GM18867 (cell line): Measurements from ENCODE around the gene ATAD3C.
"Not testable (repeated sequence)": the region's sequence is repeated elsewhere in the genome, so short reads cannot be mapped to it uniquely, and the experiment has no call there.

Experiments
- ATAC-seq: cut with Tn5 transposase; IDR thresholded peaks from one replicate; pipeline ENCODE4 v1.9.1; 2021; ENCODE audit warnings: mild to moderate bottlenecking, moderate library complexity; ENCODE audit not compliant: unreplicated experiment

ATAD3C gene

DNA sequence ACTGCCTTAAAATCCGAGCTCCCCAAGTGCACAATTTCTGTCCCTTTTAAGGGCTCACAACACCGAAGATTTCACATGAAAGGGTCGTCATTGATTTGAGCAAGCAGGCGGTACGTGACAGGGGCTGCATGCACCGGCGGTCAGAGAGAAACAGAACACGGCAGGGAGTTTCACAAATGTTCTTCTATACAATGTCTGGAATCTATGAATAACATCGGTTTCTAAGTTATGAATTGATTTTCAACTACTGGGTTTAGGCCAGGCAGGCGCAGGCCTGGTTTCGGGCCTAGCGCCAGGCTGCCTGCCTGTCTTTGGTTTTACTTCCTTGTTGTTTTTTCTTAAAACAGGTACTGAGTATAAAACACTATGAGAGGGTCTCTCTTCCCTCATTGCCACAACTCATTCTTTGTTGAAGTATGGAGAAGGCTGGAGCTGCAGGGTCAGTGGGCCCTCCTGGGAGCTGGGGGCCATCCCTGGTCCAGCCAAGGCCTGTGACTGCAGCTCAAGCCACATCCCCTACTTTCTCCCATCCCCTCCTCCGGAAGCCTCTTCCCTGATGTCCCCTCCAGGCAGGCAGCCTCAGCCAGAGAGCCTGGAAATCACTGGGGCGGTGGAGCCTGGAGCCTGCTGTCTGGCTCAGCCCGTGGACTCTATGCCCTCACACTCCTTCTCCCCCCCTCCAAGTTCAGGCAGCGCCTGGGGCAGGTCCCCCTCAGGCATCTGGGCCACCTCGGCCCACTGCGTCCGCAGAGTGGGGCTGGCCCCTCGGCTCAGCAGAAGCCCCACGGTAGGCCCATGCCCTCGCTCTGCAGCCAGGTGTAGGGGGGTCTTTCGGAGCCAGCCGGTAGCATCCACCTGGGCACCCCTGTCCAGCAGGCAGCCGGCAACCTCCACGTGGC lies 30.8 kb upstream of the ATAD3C start:
- ATAC-seq: no peak

DNA sequence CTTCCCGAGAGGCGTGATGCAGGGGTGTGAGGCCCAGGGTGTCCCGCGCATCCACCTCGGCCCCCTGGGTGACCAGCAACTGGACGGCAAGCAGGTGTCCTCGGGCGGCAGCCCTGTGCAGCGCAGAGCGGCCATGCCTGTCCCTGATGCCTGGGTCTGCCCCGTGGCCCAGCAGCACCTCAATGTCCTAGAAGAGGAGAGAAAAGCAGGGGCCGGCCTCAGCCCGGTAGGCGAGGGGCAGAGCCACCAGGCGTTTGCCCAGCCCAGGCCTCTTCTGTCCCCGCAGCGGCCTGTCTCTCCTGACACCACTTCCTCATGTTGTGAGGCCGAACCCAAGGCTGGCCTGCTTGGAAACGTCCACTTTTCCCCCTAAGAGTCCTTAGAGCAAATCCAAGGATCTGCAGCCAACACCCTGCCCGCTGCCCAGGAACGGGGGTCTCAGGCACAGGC lies 30.1 kb upstream of the ATAD3C start:
- ATAC-seq: no peak

DNA sequence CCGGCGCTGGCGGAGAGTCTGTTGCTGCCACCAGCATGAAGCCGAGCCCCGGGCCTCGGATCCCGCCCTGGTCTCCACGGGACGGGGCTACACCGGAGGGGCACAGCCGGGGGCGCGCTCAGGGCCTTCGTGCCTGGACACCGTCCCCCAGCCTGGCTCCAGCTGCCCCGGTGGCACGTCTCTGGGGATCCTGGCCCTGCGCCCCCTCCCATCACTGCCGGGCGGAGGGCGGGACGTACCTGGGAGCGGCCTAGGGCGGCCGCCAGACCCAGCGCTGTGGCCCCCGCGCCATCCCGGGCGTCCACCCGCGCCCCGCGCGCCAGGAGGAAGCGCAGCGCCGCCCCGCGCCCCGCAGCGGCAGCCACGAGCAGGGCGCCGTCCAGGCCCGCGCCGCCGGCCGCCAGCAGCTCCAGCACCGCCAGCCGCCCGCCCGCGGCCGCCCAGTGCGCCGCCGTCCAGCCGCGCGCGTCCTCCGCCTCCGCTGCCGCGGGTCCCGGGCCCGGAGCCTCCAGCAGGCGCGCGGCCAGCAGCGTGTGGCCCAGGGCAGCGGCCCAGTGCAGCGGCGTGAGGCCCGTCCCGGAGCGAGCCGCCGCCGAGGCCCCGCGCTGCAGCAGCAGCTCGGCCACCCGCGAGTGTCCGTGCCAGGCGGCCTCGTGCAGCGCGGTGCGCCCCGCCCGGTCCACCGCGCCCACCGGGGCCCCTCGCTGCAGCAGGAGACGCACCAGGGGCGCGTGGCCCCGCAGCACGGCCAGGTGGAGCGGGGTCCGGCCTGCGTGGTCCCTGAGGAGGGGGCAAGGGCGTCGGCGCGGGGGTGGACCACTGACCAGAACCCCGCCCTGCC lies 29.5 kb upstream of the ATAD3C start:
- no peak for ATAC-seq

- ATAC-seq: no peak
Measured at GRCh38 chr1:1420654-1421141, 28.8 kb upstream of the ATAD3C start.

DNA sequence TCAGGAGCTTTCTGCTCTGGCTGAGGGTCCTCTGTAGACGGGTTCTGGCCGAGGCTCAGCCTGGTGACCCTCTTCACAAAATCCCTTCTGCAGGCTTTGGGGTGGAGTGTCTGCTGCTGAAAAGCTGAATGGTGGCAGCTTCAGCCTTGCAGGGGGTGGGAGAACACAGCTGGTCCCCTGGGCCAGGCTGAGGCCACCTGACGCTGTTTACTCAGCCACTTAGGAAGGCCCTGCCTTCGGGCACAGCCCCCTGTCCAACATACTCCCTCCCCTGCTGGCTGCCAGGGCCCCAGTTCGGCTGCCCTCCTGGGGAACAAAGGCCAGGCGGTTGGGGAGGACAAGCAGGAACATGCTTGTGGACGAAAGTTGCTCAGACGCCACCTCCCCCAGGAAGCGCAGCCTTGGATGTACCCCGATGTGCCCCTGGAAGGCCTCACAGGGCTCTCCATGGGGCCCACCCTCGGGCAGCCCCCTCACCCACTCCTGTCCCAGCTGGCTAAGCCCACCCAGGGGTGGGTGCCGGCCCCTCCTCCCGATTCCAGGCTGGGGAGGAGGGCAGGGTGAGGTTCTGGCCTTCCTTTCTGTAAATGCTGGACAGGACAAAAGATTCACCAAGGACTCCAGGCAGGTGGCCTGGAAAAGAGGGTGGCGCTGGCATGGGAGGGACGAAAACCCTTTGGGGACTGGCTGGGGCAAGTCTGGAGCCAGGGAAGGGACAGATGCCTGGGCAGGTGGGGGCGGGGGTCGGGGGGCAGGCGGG lies 28.2 kb upstream of the ATAD3C start, which contains the start of gene ANKRD65:
TSS of gene ANKRD65 (minus strand) at position 130 of the 760 bp plus-strand sequence. CDS start 271 bp downstream, outside the sequence.
- no peak for ATAC-seq

DNA sequence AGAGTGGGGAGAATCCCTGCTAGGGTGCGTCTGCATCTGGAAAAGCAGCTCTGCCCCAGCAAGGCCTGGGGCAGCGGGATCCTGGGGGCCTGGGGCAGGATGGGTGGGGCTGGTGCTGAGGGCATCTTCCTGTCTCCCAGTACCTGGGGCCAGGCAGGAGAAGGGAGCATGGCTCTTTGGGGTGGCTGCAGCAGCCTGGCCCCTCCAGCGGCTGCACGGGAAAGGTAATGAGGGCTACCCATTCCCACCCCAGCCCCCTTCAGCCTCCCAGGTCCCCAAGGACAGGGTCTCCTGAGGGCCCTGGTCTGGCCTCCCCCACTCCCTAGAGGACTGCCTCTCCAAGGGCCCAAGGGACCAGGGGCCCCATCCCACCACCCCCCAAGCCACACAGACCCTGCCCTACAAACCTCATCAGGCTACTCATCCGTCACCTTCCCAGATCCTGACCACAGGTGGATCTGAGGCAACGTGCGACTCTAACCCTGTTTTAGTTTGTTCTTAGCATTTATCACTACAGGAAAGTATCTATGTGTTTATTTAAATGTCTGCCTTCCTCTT lies 27.5 kb upstream of the ATAD3C start:
- no peak for ATAC-seq

GRCh38 chr1:1422465-1423244 lies 26.8 kb upstream of the ATAD3C start:
- no peak for ATAC-seq

- ATAC-seq: no peak
Measured at GRCh38 chr1:1423245-1423597, 26.3 kb upstream of the ATAD3C start.

- ATAC-seq: no peak
Measured at GRCh38 chr1:1424707-1425106, 24.8 kb upstream of the ATAD3C start.

- no peak for ATAC-seq
Measured at GRCh38 chr1:1425426-1425752, 24.1 kb upstream of the ATAD3C start.

GRCh38 chr1:1425753-1426495 lies 23.6 kb upstream of the ATAD3C start:
- no peak for ATAC-seq

DNA sequence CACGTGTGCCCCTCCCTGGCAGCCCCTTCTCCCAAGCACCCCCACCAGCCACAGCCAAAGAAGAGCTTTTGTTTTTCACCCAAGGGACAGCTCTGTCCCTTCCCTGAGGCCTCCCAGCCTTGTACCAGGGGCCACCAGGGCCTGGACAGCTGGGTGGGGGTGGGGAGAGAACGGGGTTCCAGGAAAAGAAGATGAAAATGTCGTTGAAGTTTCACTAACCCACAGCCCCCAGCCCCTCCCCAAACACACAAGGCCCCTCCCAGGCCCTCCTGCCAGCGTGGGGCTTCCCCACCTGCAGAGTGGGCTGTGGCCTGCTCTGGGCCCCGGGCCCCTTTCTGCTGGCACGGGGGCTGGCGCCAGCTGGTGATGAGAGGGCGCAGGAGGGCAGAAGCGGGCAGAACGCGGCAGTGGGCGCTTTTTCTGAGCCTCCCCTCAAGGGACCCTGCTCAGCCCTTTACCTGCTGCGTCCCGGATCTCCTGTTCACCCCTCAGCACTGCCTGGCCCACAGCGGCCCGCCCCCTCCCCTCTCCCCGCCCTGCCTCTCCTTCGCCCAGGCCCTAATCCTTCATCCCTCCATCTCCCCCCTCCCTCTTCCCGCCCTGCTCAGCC lies 22.9 kb upstream of the ATAD3C start:
- ATAC-seq: no peak

DNA sequence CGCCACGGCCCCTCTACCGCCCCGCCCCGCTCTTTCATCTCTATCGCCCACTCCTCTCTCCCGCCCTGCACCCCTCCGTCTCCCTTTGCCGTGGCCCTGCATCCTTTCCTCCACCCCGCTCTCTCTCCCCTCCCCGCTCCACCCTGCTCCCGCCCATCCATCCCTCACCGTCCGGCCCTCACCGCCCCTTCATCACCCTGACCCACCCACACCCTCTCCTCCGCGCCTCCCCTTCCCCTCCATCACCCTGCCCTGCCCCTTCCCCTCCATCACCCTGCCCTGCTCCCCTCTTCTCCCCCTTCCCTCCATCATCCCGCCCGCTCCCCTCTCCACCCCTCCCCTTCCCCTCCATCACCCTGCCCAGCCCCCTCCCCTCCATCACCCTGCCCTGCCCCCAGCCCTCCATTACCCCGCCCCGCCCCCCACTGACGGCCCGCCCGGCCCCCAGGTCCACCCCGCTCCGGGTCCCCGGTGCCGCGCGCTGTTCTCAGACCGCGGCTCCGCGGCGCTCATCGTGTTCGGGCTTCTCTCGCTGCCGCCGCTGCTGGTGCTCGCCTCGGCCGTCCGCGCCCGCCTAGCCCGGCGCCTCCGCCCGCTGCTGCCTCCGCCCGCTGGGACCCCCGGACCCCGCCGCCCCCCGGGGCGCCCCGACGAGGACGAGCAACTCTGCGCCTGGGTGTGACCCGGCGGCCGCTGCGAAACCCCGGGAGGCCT lies 22.2 kb upstream of the ATAD3C start:
- ATAC-seq: no peak

DNA sequence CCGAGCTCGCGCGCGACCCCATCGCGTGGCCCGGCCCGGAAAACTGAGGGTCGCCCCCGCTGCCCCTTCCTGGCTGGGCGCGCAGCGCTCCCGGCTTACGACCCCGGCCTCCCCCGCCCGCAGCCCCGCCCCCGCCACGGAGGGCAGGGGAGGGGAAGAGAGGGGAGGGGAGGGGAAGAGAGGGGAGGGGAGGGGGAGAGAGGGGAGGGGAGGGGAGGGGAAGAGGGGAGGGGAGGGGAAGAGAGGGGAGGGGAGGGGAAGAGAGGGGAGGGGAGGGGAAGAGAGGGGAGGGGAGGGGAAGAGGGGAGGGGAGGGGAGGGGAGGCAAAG lies 21.7 kb upstream of the ATAD3C start:
- ATAC-seq: no peak

DNA sequence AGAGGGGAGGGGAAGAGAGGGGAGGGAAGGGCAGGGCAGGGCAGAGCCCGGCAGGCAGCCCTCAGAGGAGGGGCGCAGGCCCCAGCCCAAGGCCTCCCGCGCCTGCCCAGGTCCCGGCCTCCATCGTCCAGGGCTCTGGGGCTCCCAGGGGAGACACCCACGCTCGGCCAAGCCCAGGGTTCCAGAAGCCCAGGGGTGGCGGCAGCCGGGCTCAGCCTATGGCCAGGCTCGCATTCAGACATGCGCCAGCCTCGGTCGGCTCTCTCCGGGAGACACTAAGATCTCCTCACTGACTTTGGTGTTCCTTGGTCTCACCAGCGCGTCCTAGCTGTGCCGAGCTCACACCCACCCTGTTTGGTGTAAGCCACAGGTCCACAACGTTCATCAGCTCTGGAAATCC lies 21.3 kb upstream of the ATAD3C start:
- no peak for ATAC-seq

DNA sequence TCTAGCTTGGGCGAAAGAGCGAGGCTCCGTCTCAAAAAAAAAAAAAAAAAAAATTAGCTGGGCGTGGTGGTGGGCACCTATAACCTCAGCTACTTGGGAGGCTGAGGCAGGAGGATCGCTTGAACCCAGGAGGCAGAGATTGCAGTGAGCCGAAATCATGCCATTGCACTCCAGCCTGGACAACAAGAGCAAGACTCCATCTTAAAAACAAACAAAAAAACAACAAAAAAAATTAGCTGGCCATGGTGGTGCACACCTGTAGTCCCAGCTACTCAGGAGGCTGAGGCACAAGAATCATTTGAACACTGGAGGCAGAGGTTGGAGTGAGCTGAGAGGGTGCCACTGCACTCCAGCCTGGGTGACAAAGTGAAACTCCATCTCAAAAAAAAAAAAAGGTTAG lies 20.5 kb upstream of the ATAD3C start:
- not testable (repeated sequence) for ATAC-seq

DNA sequence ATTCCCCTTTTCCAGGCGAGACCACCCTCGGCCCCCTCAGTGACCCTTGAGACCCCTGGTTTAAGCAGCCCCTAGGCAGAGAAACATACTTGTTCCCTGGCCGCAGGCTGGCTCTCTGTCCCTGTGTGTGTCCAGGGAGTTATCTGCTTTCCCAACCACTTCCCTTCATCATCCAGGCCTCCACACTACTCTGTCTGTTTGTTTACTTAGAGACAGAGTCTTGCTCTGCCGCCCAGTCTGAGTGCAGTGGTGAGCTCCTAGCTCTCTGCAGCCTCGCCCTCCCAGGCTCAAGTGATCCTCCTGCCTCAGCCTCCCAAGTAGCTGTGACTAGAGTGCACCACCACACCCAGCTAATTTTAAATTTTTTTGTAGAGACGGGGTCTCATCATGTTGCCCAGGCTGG lies 19.8 kb upstream of the ATAD3C start:
- no peak for ATAC-seq
